Iris pigment epithelial cell (primary cell): Measurements from ENCODE around the gene KAT7.

ENCODE experiments used
- DNase-seq: peaks from one replicate; pipeline ENCODE4 v3.0.0-alpha.2; 2011; ENCODE audit warnings: low read depth

The KAT7 gene

GRCh38 chr17:49760932-49761558 is 27.4 kb upstream of the KAT7 start:
- DNase-seq, result no peak

- DNase-seq, result no peak
These were observed 26.1 kb upstream of the KAT7 start for GRCh38 chr17:49762151-49762941.

- peak; percentile 100 for DNase-seq
These were observed 24.5 kb upstream of the KAT7 start, which contains the start of gene FAM117A for GRCh38 chr17:49763735-49764558. Gene FAM117A (minus strand): TSS chr17:49764131. CDS start chr17:49764087, 44 bp downstream.

- DNase-seq, result no peak
These were observed 23.8 kb upstream of the KAT7 start for GRCh38 chr17:49764559-49765180.

GRCh38 chr17:49766918-49767530 is 21.5 kb upstream of the KAT7 start:
- no peak for DNase-seq

- peak; percentile 47 for DNase-seq
These were observed 12.8 kb upstream of the KAT7 start for GRCh38 chr17:49775546-49776260.

GRCh38 chr17:49776551-49777300 is 11.8 kb upstream of the KAT7 start:
- no peak for DNase-seq

GRCh38 chr17:49777563-49777962 is 10.9 kb upstream of the KAT7 start:
- no peak for DNase-seq

GRCh38 chr17:49779156-49779738 is 9.2 kb upstream of the KAT7 start:
- no peak for DNase-seq

GRCh38 chr17:49779739-49780231 is 8.7 kb upstream of the KAT7 start:
- DNase-seq, result peak; percentile 91

GRCh38 chr17:49783071-49783715 is 5.3 kb upstream of the KAT7 start:
- no peak for DNase-seq

GRCh38 chr17:49783791-49784190 is 4.7 kb upstream of the KAT7 start:
- no peak for DNase-seq

- DNase-seq, result no peak
These were observed 3.8 kb upstream of the KAT7 start for GRCh38 chr17:49784636-49785035.

- no peak for DNase-seq
These were observed 500 bp upstream of the KAT7 start for GRCh38 chr17:49787884-49788477.

GRCh38 chr17:49789243-49789578 is 730 bp downstream of the KAT7 start:
- no peak for DNase-seq

- no peak for DNase-seq
These were observed 4.8 kb downstream of the KAT7 start for GRCh38 chr17:49793309-49793708.

- no peak for DNase-seq
These were observed 6.9 kb downstream of the KAT7 start for GRCh38 chr17:49795372-49795771.

GRCh38 chr17:49798182-49798581 is 9.7 kb downstream of the KAT7 start:
- DNase-seq, result peak; percentile 54

- no peak for DNase-seq
These were observed 10.3 kb downstream of the KAT7 start for GRCh38 chr17:49798738-49799137.
